VCaP (cell line): ENCODE results near the gene MKX.

ENCODE experiments used
- H3K27ac ChIP-seq: fragments of 450-650 bp; 2 replicates; pipeline ENCODE4 v1.5.1; 2017
- TF ChIP-seq, protein P1 (sequence below): fragments of 450-650 bp; conservative IDR thresholded peaks from 2 replicates; pipeline ENCODE4 v1.5.1; 2017; ENCODE audit warnings: mild to moderate bottlenecking, moderate library complexity

The MKX gene

DNA sequence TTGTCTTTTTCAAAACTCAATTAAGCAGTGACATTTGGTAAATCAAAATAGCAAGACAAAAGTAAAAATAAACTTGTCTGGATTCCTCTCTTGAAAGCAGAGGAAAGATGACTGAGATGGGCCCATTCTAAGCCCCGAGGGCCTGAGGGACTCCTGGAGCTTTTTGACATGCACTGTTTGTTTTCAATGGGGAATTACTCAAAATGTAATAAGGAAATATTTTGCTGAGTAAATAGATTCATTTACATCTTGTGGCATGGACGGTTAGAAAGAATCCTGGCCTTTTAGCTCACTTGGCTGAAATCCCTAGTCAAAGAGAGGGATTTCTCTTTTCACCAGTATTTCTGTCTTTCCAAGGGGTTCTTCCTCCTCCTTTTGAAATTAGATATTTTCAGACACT lies 108.0 kb downstream of the MKX start:
- TF ChIP-seq, protein P1, sequence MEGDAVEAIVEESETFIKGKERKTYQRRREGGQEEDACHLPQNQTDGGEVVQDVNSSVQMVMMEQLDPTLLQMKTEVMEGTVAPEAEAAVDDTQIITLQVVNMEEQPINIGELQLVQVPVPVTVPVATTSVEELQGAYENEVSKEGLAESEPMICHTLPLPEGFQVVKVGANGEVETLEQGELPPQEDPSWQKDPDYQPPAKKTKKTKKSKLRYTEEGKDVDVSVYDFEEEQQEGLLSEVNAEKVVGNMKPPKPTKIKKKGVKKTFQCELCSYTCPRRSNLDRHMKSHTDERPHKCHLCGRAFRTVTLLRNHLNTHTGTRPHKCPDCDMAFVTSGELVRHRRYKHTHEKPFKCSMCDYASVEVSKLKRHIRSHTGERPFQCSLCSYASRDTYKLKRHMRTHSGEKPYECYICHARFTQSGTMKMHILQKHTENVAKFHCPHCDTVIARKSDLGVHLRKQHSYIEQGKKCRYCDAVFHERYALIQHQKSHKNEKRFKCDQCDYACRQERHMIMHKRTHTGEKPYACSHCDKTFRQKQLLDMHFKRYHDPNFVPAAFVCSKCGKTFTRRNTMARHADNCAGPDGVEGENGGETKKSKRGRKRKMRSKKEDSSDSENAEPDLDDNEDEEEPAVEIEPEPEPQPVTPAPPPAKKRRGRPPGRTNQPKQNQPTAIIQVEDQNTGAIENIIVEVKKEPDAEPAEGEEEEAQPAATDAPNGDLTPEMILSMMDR: no peak

DNA sequence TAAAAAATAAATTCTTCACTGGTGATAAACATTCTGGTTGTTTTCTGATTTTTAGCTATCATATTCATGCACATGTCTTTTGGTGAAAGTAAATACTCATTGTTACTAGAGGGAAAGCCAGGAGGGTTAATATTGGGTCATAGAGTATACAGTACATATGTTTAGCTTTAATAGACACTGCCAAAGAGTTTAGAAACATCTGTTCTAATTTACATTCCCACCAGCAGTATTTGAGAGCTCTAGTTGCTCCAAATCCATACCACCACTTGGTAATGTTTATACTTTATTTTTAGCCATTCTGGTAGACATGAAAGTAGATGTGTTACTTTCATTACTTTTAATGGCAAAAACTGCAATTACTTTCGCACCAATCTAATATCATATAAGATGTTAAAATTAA lies 108.8 kb downstream of the MKX start:
- no peak overlapping the region for H3K27ac ChIP-seq
- TF ChIP-seq, protein P1: no peak

More for the DNA sequence above, 108.0 kb downstream of the MKX start:
- H3K27ac ChIP-seq: no peak overlapping the region

DNA sequence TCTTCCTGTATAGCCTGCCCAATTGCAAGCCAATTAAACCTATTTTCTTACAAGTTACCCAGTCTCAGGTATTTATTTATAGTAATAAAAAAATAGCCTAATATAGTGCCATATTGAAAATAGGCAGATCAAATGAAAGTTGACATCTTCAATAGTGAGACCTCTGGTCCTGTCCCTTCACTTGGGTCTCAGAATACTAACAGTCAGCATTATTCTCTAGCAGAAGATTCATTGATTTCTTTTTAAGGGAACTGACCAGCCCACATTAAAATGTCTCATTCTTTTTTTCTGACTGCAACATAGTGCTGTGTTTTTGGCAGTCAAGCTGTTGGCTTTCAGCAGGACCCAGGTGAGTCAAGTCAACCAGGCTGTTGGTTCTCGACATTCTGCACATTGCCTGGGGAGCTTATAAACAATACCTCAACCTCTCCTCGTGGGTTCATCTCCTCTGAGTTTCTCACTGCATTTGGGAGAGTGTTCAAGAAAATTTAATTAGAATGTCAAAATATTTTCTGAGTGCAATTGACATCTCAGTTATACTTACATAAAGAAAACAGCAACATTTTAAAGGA lies 109.8 kb downstream of the MKX start:
- H3K27ac ChIP-seq: no peak overlapping the region
- TF ChIP-seq, protein P1: no peak

DNA sequence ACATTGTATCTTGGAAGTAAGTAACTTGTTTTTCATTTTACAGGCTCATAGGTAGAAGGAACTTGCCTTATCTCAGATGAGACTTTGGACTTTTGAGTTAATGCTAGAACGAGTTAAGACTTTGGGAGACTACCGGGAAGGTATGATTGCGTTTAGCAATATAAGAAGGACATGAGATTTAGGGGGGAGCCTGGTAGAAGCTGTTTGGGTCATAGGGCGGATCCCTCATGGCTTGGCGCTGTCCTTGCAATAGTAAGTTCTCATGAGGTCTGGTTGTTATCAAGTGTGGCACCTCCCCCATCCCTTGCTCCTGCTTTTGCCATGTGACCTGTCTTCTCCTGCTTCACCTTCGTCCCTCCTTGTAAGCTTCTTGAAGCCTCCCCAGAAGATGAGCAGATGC lies 110.3 kb downstream of the MKX start:
- TF ChIP-seq, protein P1: no peak
- no peak overlapping the region for H3K27ac ChIP-seq

DNA sequence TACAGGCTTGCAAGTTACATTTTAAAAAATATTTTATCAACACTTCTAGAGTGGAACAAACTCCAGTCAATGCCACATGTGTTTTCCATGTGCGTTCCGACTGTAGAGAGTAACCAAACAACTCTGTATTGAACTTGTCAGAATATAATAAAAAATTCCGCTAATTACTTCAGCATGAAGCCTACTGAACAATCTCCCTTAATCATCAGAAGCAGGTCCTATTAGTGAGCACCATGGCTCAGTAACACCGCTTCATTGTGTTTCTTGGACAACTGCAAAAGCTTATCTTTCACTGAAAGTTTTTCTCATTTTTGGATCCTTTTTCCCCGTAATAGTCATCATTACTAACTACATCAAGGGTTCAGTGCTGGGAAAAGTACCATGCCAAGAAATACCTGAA lies 117.0 kb downstream of the MKX start:
- H3K27ac ChIP-seq: no peak overlapping the region
- TF ChIP-seq, protein P1: no peak

DNA sequence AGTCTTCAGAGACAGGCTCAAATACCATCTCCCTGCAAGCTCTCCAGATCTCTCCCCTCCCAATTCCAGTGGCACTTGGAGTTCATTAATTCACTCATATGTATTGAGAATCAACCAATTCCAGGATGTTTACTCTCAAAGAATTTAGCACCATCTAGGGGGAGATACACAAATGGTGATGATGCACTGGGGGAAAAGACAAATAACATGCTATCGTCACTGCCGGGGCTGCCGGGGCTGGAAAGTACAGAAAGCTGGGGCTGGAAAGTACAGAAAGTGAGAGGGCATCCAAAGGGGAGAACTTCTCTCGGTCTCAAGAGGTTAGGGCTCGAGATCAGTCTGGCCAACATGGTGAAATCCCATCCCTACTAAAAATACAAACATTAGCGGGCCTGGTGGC lies 118.7 kb downstream of the MKX start:
- TF ChIP-seq, protein P1: no peak
- no peak overlapping the region for H3K27ac ChIP-seq

DNA sequence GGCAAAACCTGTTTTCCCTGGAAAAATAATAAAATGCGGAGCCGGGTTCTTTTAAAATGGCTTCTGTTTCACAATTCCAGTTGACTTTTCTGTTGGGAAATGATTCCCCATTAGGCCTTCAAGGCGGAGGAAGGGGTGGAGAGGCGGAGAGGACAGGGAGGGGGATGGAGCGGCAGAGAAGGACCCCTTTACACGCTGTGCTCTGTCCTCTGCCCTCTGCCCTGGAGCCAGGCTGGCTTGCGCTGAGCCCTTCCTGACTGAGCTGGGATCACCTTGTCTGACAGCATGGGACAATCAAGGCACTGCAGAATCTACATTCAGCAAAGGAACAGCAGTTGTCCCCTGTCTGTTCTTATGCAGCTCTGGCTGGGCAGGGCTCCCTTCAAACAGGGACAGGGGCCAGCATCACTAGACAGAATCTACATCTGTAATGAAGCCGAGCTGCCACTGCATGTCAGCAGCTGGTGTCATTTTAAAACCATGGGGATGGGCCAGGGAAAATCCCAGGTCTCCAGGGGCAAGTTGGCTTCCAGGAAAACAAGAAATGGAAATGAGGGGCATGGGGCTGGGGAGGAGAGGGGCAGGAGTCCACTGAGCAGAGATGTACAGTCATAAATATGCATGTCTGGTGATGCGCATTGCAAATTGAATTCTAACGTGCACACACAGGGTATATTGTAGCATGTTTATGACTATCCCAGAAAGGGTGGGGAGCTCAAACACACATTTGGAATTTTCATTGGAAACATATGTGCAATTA lies 120.0 kb downstream of the MKX start:
- TF ChIP-seq, protein P1: no peak

More for the DNA sequence above, 120.0 kb downstream of the MKX start:
- no peak overlapping the region for H3K27ac ChIP-seq
